Chondrocyte (in vitro differentiated cells): Measurements from ENCODE around the gene SSR1. TPM values are rescaled to one million over a fixed set of nuclear protein-coding genes. Genes with fewer than 3 reads are reported as not detected.
A peak's percentile ranks its signal among the peaks of the same experiment; 100 is the strongest.

Experiments used
- DNase-seq: peaks from one replicate; pipeline ENCODE4 v3.0.0; 2021; ENCODE audit warnings: mixed read lengths, low spot score
- H3K27ac Mint-ChIP-seq: one replicate; pipeline ENCODE4 v1.8.0; 2021; ENCODE audit warnings: mild to moderate bottlenecking, moderate library complexity, mixed read lengths; ENCODE audit not compliant: unreplicated experiment
- H3K27me3 Mint-ChIP-seq: 2 replicates; pipeline ENCODE4 v1.8.0; 2021; ENCODE audit warnings: low read depth, mixed read lengths
- H3K36me3 Mint-ChIP-seq: 2 replicates; pipeline ENCODE4 v1.8.0; 2021; ENCODE audit warnings: low read depth, mixed read lengths
- H3K4me1 Mint-ChIP-seq: 2 replicates; pipeline ENCODE4 v1.8.0; 2021; ENCODE audit warnings: low read depth, mild to moderate bottlenecking, mixed read lengths
- H3K4me3 Mint-ChIP-seq: one replicate; pipeline ENCODE4 v1.8.0; 2021; ENCODE audit warnings: mild to moderate bottlenecking, moderate library complexity, mixed read lengths; ENCODE audit not compliant: unreplicated experiment
- H3K9me3 Mint-ChIP-seq: 2 replicates; pipeline ENCODE4 v1.8.0; 2021; ENCODE audit warnings: low read depth, mixed read lengths
- CTCF ChIP-seq: fragments of 200-600 bp; sonication (generic); IDR thresholded peaks from 2 replicates; pipeline ENCODE4 v1.5.0; 2021; ENCODE audit warnings: antibody characterized with exemption, mild to moderate bottlenecking, moderate library complexity
- total RNA-seq: library from RNA; stranded (reverse); gene quantifications from 3 replicates; pipeline ENCODE4 v1.2.1, GENCODE V29; 2021

The SSR1 gene
- total RNA-seq, 1 donor from 2014 or later = 236 TPM

GRCh38 chr6:7311176-7311575 is 1.8 kb downstream of the SSR1 start:
- H3K4me1 Mint-ChIP-seq = peaks cover 54% of the 10 kb centered on the region
- no peak for TF ChIP-seq CTCF
- H3K27me3 Mint-ChIP-seq = no peaks in the 10 kb centered on the region
- no peak for DNase-seq
- peak overlapping the region; percentile 93 for H3K4me3 Mint-ChIP-seq
- H3K36me3 Mint-ChIP-seq = peaks cover 20% of the 10 kb centered on the region
- H3K27ac Mint-ChIP-seq = peak overlapping the region; percentile 68
- no peaks in the 10 kb centered on the region for H3K9me3 Mint-ChIP-seq

GRCh38 chr6:7309050-7309449 is 3.9 kb downstream of the SSR1 start:
- no peak for DNase-seq
- Mint-ChIP-seq H3K27ac (peak overlapping the region; percentile 9), H3K27me3 (no peaks in the 10 kb centered on the region), H3K4me1 (peaks cover 63% of the 10 kb centered on the region), H3K36me3 (peaks cover 25% of the 10 kb centered on the region), H3K9me3 (no peaks in the 10 kb centered on the region), H3K4me3 (no peak overlapping the region)
- no peak for TF ChIP-seq CTCF

GRCh38 chr6:7307533-7307932 is 5.5 kb downstream of the SSR1 start:
- H3K27ac Mint-ChIP-seq = peak overlapping the region; percentile 6
- DNase-seq = no peak
- peaks cover 29% of the 10 kb centered on the region for H3K36me3 Mint-ChIP-seq
- peaks cover 53% of the 10 kb centered on the region for H3K4me1 Mint-ChIP-seq
- H3K27me3 Mint-ChIP-seq = no peaks in the 10 kb centered on the region
- H3K4me3 Mint-ChIP-seq = no peak overlapping the region
- no peak for TF ChIP-seq CTCF
- no peaks in the 10 kb centered on the region for H3K9me3 Mint-ChIP-seq

- Mint-ChIP-seq H3K27ac (no peak overlapping the region), H3K27me3 (no peaks in the 10 kb centered on the region), H3K4me3 (no peak overlapping the region), H3K4me1 (peaks cover 34% of the 10 kb centered on the region), H3K36me3 (peaks cover 45% of the 10 kb centered on the region), H3K9me3 (no peaks in the 10 kb centered on the region)
- TF ChIP-seq CTCF = no peak
- DNase-seq = no peak
Observed at GRCh38 chr6:7304821-7305220, 8.2 kb downstream of the SSR1 start.

GRCh38 chr6:7301702-7302101 is 11.3 kb downstream of the SSR1 start:
- Mint-ChIP-seq H3K27ac (no peak overlapping the region), H3K4me1 (peaks cover 10% of the 10 kb centered on the region), H3K27me3 (no peaks in the 10 kb centered on the region), H3K9me3 (no peaks in the 10 kb centered on the region), H3K36me3 (peaks cover 38% of the 10 kb centered on the region), H3K4me3 (no peak overlapping the region)
- no peak for DNase-seq
- no peak for TF ChIP-seq CTCF
